NCI-H2081 (cell line): Measurements from ENCODE around the gene PCBD2.

Experiments used
- DNase-seq, 2 experiments: peaks; one replicate each; lab custom pipeline; 2025; lab: John Stamatoyannopoulos, UW

PCBD2 gene

GRCh38 chr5:135007749-135008363 is 102.9 kb downstream of the PCBD2 start:
- no peak for DNase-seq

- DNase-seq = no peak
These were observed 103.6 kb downstream of the PCBD2 start for GRCh38 chr5:135008556-135008955.

GRCh38 chr5:135008981-135009735 is 104.2 kb downstream of the PCBD2 start:
- peak; percentile 15 to 54 for DNase-seq

- no peak for DNase-seq
These were observed 105.0 kb downstream of the PCBD2 start for GRCh38 chr5:135009736-135010501.

GRCh38 chr5:135010502-135011354 is 105.8 kb downstream of the PCBD2 start:
- DNase-seq = no peak

GRCh38 chr5:135011355-135012032 is 106.6 kb downstream of the PCBD2 start:
- DNase-seq = no peak

GRCh38 chr5:135012033-135012588 is 107.2 kb downstream of the PCBD2 start:
- DNase-seq = no peak
